Stimulated activated CD4-positive, alpha-beta T cell treated with anti-CD3 and anti-CD28 coated beads, Interleukin-4, amount 100 ng/mL, for 48 hours (primary cell): Measurements from ENCODE around the gene ZNF564.
"Not testable (repeated sequence)": the region's sequence is repeated elsewhere in the genome, so short reads cannot be mapped to it uniquely, and the experiment has no call there.

Experiments
- DNase-seq, 2 donors: peaks; one replicate each; pipeline ENCODE4 v3.0.0-alpha.2; 2020; ENCODE audit warnings: low read depth in 2 of 2

ZNF564 gene

GRCh38 chr19:12497032-12497431, 54.2 kb downstream of the ZNF564 start:
- no peak for DNase-seq

- no peak for DNase-seq
Measured at GRCh38 chr19:12496480-12496879, 54.8 kb downstream of the ZNF564 start.

GRCh38 chr19:12495002-12495802, 56.1 kb downstream of the ZNF564 start:
- DNase-seq: peak; percentile 89 to 94

GRCh38 chr19:12494260-12494860, 56.9 kb downstream of the ZNF564 start:
- no peak for DNase-seq

- not testable (repeated sequence) for DNase-seq
Measured at GRCh38 chr19:12486265-12486783, 65.0 kb downstream of the ZNF564 start.

GRCh38 chr19:12485571-12485970, 65.7 kb downstream of the ZNF564 start:
- DNase-seq: no peak

- no peak for DNase-seq
Measured at GRCh38 chr19:12485052-12485416, 66.2 kb downstream of the ZNF564 start.

GRCh38 chr19:12484371-12485051, 66.8 kb downstream of the ZNF564 start, which contains the start of gene ZNF709:
ZNF709 (minus strand) TSS chr19:12484816; CDS start chr19:12484657, 159 bp downstream.
- DNase-seq: peak; percentile 79 to 82

GRCh38 chr19:12484011-12484370, 67.3 kb downstream of the ZNF564 start:
- no peak for DNase-seq

- DNase-seq: no peak
Measured at GRCh38 chr19:12482509-12482886, 68.8 kb downstream of the ZNF564 start.

- no peak for DNase-seq
Measured at GRCh38 chr19:12481781-12482508, 69.3 kb downstream of the ZNF564 start.

GRCh38 chr19:12478234-12478941, 72.9 kb downstream of the ZNF564 start:
- no peak for DNase-seq
